Keratinocyte (primary cell): ENCODE data around the gene CERS2. TPM values are rescaled to one million over a fixed set of nuclear protein-coding genes. Genes with fewer than 3 reads are reported as not detected.

Experiments used
- DNase-seq: peaks from one replicate; pipeline ENCODE4 v3.0.0-alpha.2; 2011; ENCODE audit warnings: low read depth, missing footprints, low spot score
- FAIRE-seq: peaks from 2 replicates; lab custom pipeline; 2011; peaks lifted over from hg19 to GRCh38; lab: Jason Lieb, UNC
- H2AFZ ChIP-seq: 2 replicates; pipeline ENCODE4 v1.6.0; 2012; ENCODE audit warnings: low read length, control low read depth, inconsistent platforms; ENCODE audit not compliant: control insufficient read depth
- H3K27ac ChIP-seq: 2 replicates; pipeline ENCODE4 v1.5.1; 2011; ENCODE audit warnings: low read length; ENCODE audit not compliant: control insufficient read depth, insufficient read depth
- H3K27me3 ChIP-seq: 3 replicates; pipeline ENCODE4 v1.6.0; 2011; ENCODE audit warnings: low read length; ENCODE audit not compliant: control insufficient read depth, insufficient read depth; ENCODE audit errors: extremely low read depth
- H3K36me3 ChIP-seq, 2 experiments: 2 replicates in 1 of 2; 3 replicates in 1 of 2; pipeline ENCODE4 v1.5.1; 2011; ENCODE audit warnings: low read length in 2 of 2, mild to moderate bottlenecking in 1 of 2; ENCODE audit not compliant: control insufficient read depth in 2 of 2, insufficient read depth in 2 of 2; ENCODE audit errors: extremely low read depth in 1 of 2
- H3K4me1 ChIP-seq: 3 replicates; pipeline ENCODE4 v1.5.1; 2011; ENCODE audit warnings: low read length; ENCODE audit not compliant: control insufficient read depth, insufficient read depth; ENCODE audit errors: extremely low read depth
- H3K4me2 ChIP-seq: 3 replicates; pipeline ENCODE4 v1.6.0; 2011; ENCODE audit warnings: low read depth, low read length; ENCODE audit not compliant: control insufficient read depth, insufficient read depth; ENCODE audit errors: extremely low read depth
- H3K4me3 ChIP-seq, 3 experiments: fragments of 200-600 bp in 1 of 3; sonication (generic) in 1 of 3; 2 replicates in 2 of 3; 3 replicates in 1 of 3; pipeline ENCODE4 v1.5.1; 2011 to 2016; ENCODE audit warnings: low read length in 3 of 3, mild to moderate bottlenecking in 3 of 3, control low read depth in 2 of 3, inconsistent platforms in 1 of 3, low read depth in 1 of 3, mixed read lengths in 1 of 3, mixed run types in 1 of 3, moderate library complexity in 1 of 3; ENCODE audit not compliant: control insufficient read depth in 2 of 3, insufficient read depth in 2 of 3; ENCODE audit errors: extremely low read depth in 1 of 3
- H3K79me2 ChIP-seq: 2 replicates; pipeline ENCODE4 v1.6.0; 2012; ENCODE audit warnings: low read length; ENCODE audit not compliant: control insufficient read depth, insufficient read depth
- H3K9ac ChIP-seq: 3 replicates; pipeline ENCODE4 v1.6.0; 2011; ENCODE audit warnings: low read length; ENCODE audit not compliant: control insufficient read depth, insufficient read depth; ENCODE audit errors: extremely low read depth
- H3K9me1 ChIP-seq: 3 replicates; pipeline ENCODE4 v1.6.0; 2011; ENCODE audit warnings: low read length; ENCODE audit not compliant: control insufficient read depth, insufficient read depth; ENCODE audit errors: extremely low read depth
- H3K9me3 ChIP-seq: 2 replicates; pipeline ENCODE4 v1.5.1; 2012; ENCODE audit warnings: low read depth, low read length; ENCODE audit not compliant: control insufficient read depth
- H4K20me1 ChIP-seq: 3 replicates; pipeline ENCODE4 v1.6.0; 2011; ENCODE audit warnings: low read length; ENCODE audit not compliant: control insufficient read depth, insufficient read depth; ENCODE audit errors: extremely low read depth
- CTCF ChIP-seq, 3 experiments: IDR thresholded peaks in 1 of 3; conservative IDR thresholded peaks in 1 of 3; optimal IDR thresholded peaks in 1 of 3; 2 replicates in 2 of 3; 3 replicates in 1 of 3; pipeline versions ENCODE3 to v1.5.1; 2011; ENCODE audit warnings: low read length in 3 of 3, mild to moderate bottlenecking in 3 of 3, moderate library complexity in 2 of 3, control low read depth in 1 of 3, inconsistent platforms in 1 of 3; ENCODE audit not compliant: insufficient read depth in 2 of 3; ENCODE audit errors: extremely low read depth in 1 of 3
- EZH2 ChIP-seq: IDR thresholded peaks from one replicate; pipeline ENCODE4 v1.6.1; 2012; ENCODE audit warnings: inconsistent platforms, mild to moderate bottlenecking, low read length, moderate library complexity
- dilution Hi-C: fragments of 300-500 bp; cut with MboI; formaldehyde crosslinking; loops from one replicate; pipeline ENCODE4 v1.7.0; 2020; ENCODE audit warnings: low sequenced_read_pairs; ENCODE audit not compliant: extremely low pct_ligation_motif_present
- polyA plus RNA-seq, 5 experiments: library from polyadenylated mRNA; depleted of rRNA in 3 of 5; stranded (reverse) in 3 of 5; stranded (forward) in 1 of 5; unstranded in 1 of 5; fragments of >200 nt; gene quantifications; 1 replicate in 1 of 5; 2 replicates in 3 of 5; 3 replicates in 1 of 5; pipeline versions ENCODE4 v1.2.1 to v1.2.3, GENCODE V29; 2011 to 2012; ENCODE audit warnings: missing spikeins in 2 of 5, low read depth in 1 of 5, low replicate concordance in 1 of 5

Gene CERS2
- polyA plus RNA-seq, 1 donor (not counting 4 experiments of a cell fraction or from before 2014, with no cell fraction given), result 121 TPM

DNA sequence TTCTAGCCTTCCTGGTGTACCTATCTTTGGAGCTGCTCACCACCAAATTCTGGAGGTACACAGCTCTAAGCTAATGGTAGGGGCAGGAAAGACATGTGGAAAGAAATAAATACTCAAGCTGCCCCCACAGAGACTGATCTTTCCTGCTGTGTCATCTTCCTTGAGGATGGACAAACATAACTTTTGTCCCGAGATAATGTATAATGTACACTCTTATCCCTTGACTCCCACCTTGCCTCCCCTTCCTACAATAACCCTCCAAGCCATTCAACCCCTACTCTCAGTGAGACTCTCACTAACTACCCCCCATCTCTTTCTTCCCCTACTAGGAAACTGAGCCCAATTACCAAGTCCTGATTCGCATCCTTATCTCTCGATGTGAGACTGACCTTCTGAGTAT is 19.6 kb upstream of the CERS2 start:
- Histone ChIP-seq H3K9ac (no peak overlapping the region), H3K27ac (no peak overlapping the region), H3K4me3 (no peak overlapping the region), H4K20me1 (no peaks in the 10 kb centered on the region), H3K36me3 (peaks cover 0 to 2% of the 10 kb centered on the region in 2 experiments), H3K9me1 (no peaks in the 10 kb centered on the region), H3K4me1 (peaks cover 8% of the 10 kb centered on the region), H3K79me2 (no peaks in the 10 kb centered on the region), H2AFZ (no peak overlapping the region), H3K4me2 (no peak overlapping the region), H3K9me3 (no peaks in the 10 kb centered on the region), H3K27me3 (no peaks in the 10 kb centered on the region)
- no peak for TF ChIP-seq CTCF (optimal IDR thresholded peaks at IDR 0.05 in 1 of 3, IDR thresholded peaks at IDR 0.05 in 1 of 3, conservative IDR thresholded peaks at IDR 0.05 in 1 of 3; ENCODE audit: extremely low read depth in 1 of 3, insufficient read depth in 2 of 3, low read length in 3 of 3)
- no peak for TF ChIP-seq EZH2
- dilution Hi-C loops, result no loop called here
- DNase-seq (no peak), FAIRE-seq (no peak)

GRCh38 chr1:150992626-150993025 is 18.0 kb upstream of the CERS2 start:
- no peak overlapping the region for H2AFZ ChIP-seq
- no peaks in the 10 kb centered on the region for H3K9me3 ChIP-seq
- no peak overlapping the region for H3K4me2 ChIP-seq
- no peaks in the 10 kb centered on the region for H3K79me2 ChIP-seq
- peaks cover 3% of the 10 kb centered on the region for H3K4me1 ChIP-seq
- FAIRE-seq (no peak), DNase-seq (no peak)
- no peak overlapping the region for H3K27ac ChIP-seq
- dilution Hi-C loops, result no loop called here
- no peaks in the 10 kb centered on the region for H4K20me1 ChIP-seq
- no peak overlapping the region for H3K9ac ChIP-seq
- no peaks in the 10 kb centered on the region for H3K9me1 ChIP-seq
- TF ChIP-seq CTCF (optimal IDR thresholded peaks at IDR 0.05 in 1 of 3, IDR thresholded peaks at IDR 0.05 in 1 of 3, conservative IDR thresholded peaks at IDR 0.05 in 1 of 3; ENCODE audit: extremely low read depth in 1 of 3, insufficient read depth in 2 of 3, low read length in 3 of 3), result no peak
- no peak for TF ChIP-seq EZH2
- no peak overlapping the region for H3K4me3 ChIP-seq
- no peaks in the 10 kb centered on the region for H3K27me3 ChIP-seq
- no peaks in the 10 kb centered on the region for H3K36me3 ChIP-seq
